HTERT RPE-1 (cell line): ENCODE measurements around the gene FRAT2.
"Not testable (repeated sequence)": the region's sequence is repeated elsewhere in the genome, so short reads cannot be mapped to it uniquely, and the experiment has no call there.

ENCODE experiments used
- in situ Hi-C: fragments of 300-500 bp; cut with MboI; formaldehyde crosslinking; loops from 4 replicates; pipeline ENCODE4 v1.14.3; 2020; ENCODE audit warnings: low sequenced_read_pairs

Gene FRAT2

DNA sequence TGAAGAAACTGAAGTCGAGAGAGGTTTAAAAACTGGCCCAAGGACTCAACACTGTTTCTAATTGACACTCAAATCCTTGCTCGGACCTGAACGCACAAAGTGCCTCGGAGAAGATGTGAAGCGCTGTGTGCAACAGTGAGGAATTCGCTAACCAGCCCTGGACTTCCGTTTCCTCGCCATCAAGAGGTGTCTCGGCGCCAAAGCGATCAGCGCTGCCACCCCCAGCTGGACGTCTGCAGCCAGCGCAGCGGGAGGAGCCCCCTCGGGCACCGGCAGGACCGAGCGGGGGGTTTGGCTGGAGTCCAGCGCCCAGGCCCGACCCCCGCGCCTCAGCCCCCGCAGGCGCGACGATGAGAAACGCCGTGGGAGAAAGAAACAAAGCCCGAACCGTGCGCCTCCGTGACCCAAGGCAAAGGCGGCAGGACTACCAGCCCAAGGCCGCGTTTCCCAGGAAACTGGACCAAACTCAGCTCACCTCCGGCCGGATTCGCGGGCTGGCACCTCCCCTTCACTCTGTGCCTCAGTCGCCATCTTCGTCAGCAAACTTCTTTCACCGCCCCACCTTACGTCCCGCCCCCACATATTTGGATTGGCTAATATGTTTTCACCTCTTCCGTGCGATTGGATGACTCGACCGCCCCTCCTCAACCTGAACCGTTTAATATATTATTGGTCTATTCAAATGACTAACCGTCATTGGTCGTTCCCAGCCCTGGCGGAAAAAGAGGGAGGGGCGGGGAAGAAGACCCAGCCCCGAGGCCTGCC, 42.2 kb downstream of the FRAT2 start, which contains the start of gene ARHGAP19:
ARHGAP19 (minus strand) TSS at position 541 of the 765 bp plus-strand sequence; CDS start at position 531, 10 bp downstream.
- in situ Hi-C loops: no loop called here

GRCh38 chr10:97291357-97292096, 43.0 kb downstream of the FRAT2 start:
- in situ Hi-C loops: no loop called here

GRCh38 chr10:97290576-97291356, 43.8 kb downstream of the FRAT2 start:
- in situ Hi-C loops: not testable (repeated sequence)

- in situ Hi-C loops: not testable (repeated sequence)
Observed at GRCh38 chr10:97290076-97290475, 44.5 kb downstream of the FRAT2 start.
